Pancreas (tissue), 10 donors: ENCODE results near the gene TMEM225B. TPM values are rescaled to one million over a fixed set of nuclear protein-coding genes. Genes with fewer than 3 reads are reported as not detected.

Experiments used
- ATAC-seq, 4 donors: fragments of 200-7000 bp; cut with Tn5 transposase; one replicate each; pipeline versions ENCODE4 v1.8.0 to v1.9.1; 2020; ENCODE audit warnings: mild to moderate bottlenecking in 4 of 4, moderate library complexity in 4 of 4
- DNase-seq, 6 donors: peaks; one replicate each; pipeline ENCODE4 v3.0.0-alpha.2; 2020
- FAIRE-seq: peaks from 2 replicates; lab custom pipeline; 2012; peaks lifted over from hg19 to GRCh38; lab: Jason Lieb, UNC
- H3K27ac ChIP-seq, 4 donors: fragments of 200-600 bp; sonication (generic); 1 replicate in 3 of 4; 2 replicates in 1 of 4; pipeline versions ENCODE4 v1.5.0 to v1.8.0; 2020
- H3K27me3 ChIP-seq, 4 donors: fragments of 200-600 bp; one replicate each; pipeline ENCODE4 v1.8.0; 2021
- H3K36me3 ChIP-seq, 3 donors: fragments of 200-600 bp; sonication (generic) in 1 of 3; one replicate each; pipeline versions ENCODE4 v1.5.0 to v1.8.0; 2020 to 2021
- H3K4me1 ChIP-seq, 3 donors: fragments of 200-600 bp; one replicate each; pipeline ENCODE4 v1.8.0; 2021
- H3K4me3 ChIP-seq, 4 donors: fragments of 200-600 bp; sonication (generic) in 2 of 4; one replicate each; pipeline versions ENCODE4 v1.5.0 to v1.8.0; 2020 to 2021
- H3K9me3 ChIP-seq, 4 donors: fragments of 200-600 bp; one replicate each; pipeline ENCODE4 v1.8.0; 2021
- CTCF ChIP-seq, 4 donors: fragments of 200-600 bp; sonication (generic) in 3 of 4; IDR thresholded peaks; one replicate each; pipeline versions ENCODE4 v1.5.0 to v1.8.0; 2021; ENCODE audit warnings: antibody characterized with exemption in 4 of 4
- WGBS, 2 donors: extraction: QIAGEN DNeasy Blood & Tissue Kit; methylation state at CpG; one replicate each; pipeline ENCODE4 v1.1.7; 2013; 5-methylcytosine and 5-hydroxymethylcytosine counted together
- intact Hi-C, 3 donors: fragments of 100-400 bp; cut with DNase I; formaldehyde crosslinking; loops; one replicate each; pipeline versions ENCODE4 v1.11.1 to v1.14.2; 2022
- polyA plus RNA-seq, 2 donors: library from polyadenylated mRNA; stranded (reverse); fragments of 200-250 nt; gene quantifications; one replicate each; pipeline ENCODE4 v1.2.3, GENCODE V29; 2013
- total RNA-seq, 6 donors: library from RNA; stranded (reverse); fragmentation: NEBNext Ultra II Directional in 4 of 6; extraction: Animal tissue kit (Norgen Biotek cat#: 25700) in 4 of 6; gene quantifications; one replicate each; pipeline versions ENCODE4 v1.2.1 to v1.2.4, GENCODE V29; 2021 to 2023
- donor health status: healthy with polysubstance abuse.
- donor health status: DM: no; HTN: no; CAD: no; lungs with moderate emphysema.
- donor health status: DM: no; HTN: no; CAD: no.
- donor health status: control.
- donor health status: control.
- donor health status: Bipolar disorder and iron deficiency.
- donor health status: DM: yes; HTN: yes; CAD: no.
- donor health status: DM: no; HTN: no; CAD: no.
- donor health status: DM: no; HTN: no; CAD: no.
- donor health status: DM: yes; HTN: yes; CAD: no.

TMEM225B gene
- total and polyA plus RNA-seq, 8 donors, result 0.16 to 1.5 (median 0.59) TPM

DNA sequence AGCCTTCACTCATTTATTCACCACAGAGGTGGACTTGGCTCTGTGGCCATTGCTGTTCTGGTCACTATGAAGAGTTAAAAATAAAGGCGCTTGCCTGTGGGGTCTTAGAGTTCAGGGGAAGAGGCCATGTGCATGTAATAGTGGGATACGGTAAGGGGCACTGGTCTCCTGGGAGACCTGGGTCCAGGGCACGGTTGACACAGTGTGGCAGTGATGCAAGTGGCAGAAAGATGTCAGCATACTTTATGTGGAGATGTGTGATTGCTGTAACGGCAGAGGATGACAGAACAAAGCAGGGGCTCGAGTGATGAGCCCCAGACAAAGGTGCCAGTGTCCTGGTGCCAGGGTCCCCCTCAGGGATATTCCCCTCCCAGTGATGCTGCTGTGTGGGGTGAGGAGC lies 27.3 kb downstream of the TMEM225B start:
- H3K27me3 ChIP-seq, result no peaks in the 10 kb centered on the region
- WGBS, 2 donors, result 79 to 82% methylated on average over 5 of the region's 5 CpGs
- H3K4me1 ChIP-seq, result no peaks in the 10 kb centered on the region
- intact Hi-C loops, result no loop called here
- DNase-seq, result no peak
- no peak for ATAC-seq
- H3K9me3 ChIP-seq, result no peaks in the 10 kb centered on the region
- no peak overlapping the region for H3K27ac ChIP-seq
- no peak for TF ChIP-seq CTCF (IDR thresholded peaks at IDR 0.05)
- H3K4me3 ChIP-seq, result no peak overlapping the region
- no peak for FAIRE-seq
- peaks cover 0 to 90% (median 62%) of the 10 kb centered on the region in 3 donors for H3K36me3 ChIP-seq

DNA sequence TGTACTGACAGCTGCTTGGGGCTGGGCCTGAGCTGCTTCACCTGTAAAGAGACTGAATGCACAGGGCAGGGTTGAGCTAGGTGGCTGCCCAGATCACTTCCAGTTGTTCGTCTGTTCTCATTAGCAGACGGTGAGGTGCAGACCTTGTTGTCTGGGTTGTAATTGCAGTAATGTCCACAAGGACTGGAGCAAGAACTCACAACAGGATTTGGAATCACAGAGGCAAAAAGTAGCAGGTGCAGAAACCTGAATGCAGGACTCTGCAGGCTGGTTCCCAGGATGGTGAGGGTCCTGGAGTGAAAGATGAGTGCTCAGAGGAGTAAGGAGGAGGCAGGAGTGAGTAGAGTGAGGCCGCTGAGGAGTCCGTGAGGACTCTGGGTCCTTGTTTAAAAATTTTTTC lies 27.9 kb downstream of the TMEM225B start:
- FAIRE-seq (no peak), ATAC-seq (no peak), DNase-seq (no peak)
- 91 to 94% methylated on average over 4 of the region's 4 CpGs for whole genome bisulfite sequencing, 2 donors
- H3K27ac ChIP-seq, result no peak overlapping the region
- no peak for TF ChIP-seq CTCF (IDR thresholded peaks at IDR 0.05)
- H3K27me3 ChIP-seq, result no peaks in the 10 kb centered on the region
- H3K4me1 ChIP-seq, result no peaks in the 10 kb centered on the region
- no peak overlapping the region for H3K4me3 ChIP-seq
- H3K36me3 ChIP-seq, result peaks cover 0 to 90% (median 55%) of the 10 kb centered on the region in 3 donors
- no peaks in the 10 kb centered on the region for H3K9me3 ChIP-seq
- intact Hi-C loops, result no loop called here

GRCh38 chr7:99626661-99627060 lies 28.6 kb downstream of the TMEM225B start:
- Histone ChIP-seq H3K4me3 (no peak overlapping the region), H3K27me3 (no peaks in the 10 kb centered on the region), H3K4me1 (no peaks in the 10 kb centered on the region), H3K36me3 (peaks cover 0 to 84% (median 49%) of the 10 kb centered on the region in 3 donors), H3K27ac (no peak overlapping the region), H3K9me3 (no peaks in the 10 kb centered on the region)
- WGBS, 2 donors, result 75 to 79% methylated on average over 1 of the region's 1 CpG
- ATAC-seq (no peak), FAIRE-seq (no peak), DNase-seq (no peak)
- intact Hi-C loops, result no loop called here
- no peak for TF ChIP-seq CTCF (IDR thresholded peaks at IDR 0.05)

DNA sequence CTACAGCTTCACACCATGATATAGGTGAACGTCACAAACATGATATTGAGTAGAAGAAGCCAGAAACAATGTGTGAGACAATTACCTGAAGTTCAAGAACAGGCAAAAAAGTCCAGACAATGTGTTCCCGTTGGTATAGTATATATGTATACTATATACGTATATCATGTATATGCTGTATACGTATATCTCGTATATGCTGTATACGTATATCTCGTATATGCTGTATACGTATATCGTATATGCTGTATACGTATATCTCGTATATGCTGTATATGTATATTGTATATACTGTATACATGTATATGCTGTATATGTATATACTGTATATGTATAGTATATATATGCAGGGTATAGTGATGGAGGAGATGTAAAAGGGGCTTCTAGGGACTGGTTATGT lies 29.4 kb downstream of the TMEM225B start:
- no peak overlapping the region for H3K4me3 ChIP-seq
- FAIRE-seq, result no peak
- H3K27ac ChIP-seq, result no peak overlapping the region
- no peaks in the 10 kb centered on the region for H3K4me1 ChIP-seq
- 93 to 98% methylated on average over 11 of the region's 11 CpGs for WGBS, 2 donors
- peaks cover 0 to 75% (median 42%) of the 10 kb centered on the region in 3 donors for H3K36me3 ChIP-seq
- TF ChIP-seq CTCF (IDR thresholded peaks at IDR 0.05), result no peak
- intact Hi-C loops, result no loop called here
- no peaks in the 10 kb centered on the region for H3K27me3 ChIP-seq
- no peak for ATAC-seq
- DNase-seq, result no peak
- no peaks in the 10 kb centered on the region for H3K9me3 ChIP-seq

GRCh38 chr7:99628471-99629465 lies 30.7 kb downstream of the TMEM225B start:
- DNase-seq (no peak), ATAC-seq (no peak), FAIRE-seq (no peak)
- H3K4me3 ChIP-seq, result no peak overlapping the region
- TF ChIP-seq CTCF (IDR thresholded peaks at IDR 0.05), result no peak
- no peaks in the 10 kb centered on the region for H3K4me1 ChIP-seq
- no peak overlapping the region for H3K27ac ChIP-seq
- H3K36me3 ChIP-seq, result peaks cover 0 to 63% (median 36%) of the 10 kb centered on the region in 3 donors
- H3K9me3 ChIP-seq, result no peaks in the 10 kb centered on the region
- H3K27me3 ChIP-seq, result no peaks in the 10 kb centered on the region
- intact Hi-C loops, result no loop called here
- WGBS, 2 donors, result 78 to 81% methylated on average over 14 of the region's 14 CpGs
